Measurements from ENCODE around the gene HCN2. TPM values are rescaled to one million over a fixed set of nuclear protein-coding genes. Genes with fewer than 3 reads are reported as not detected.
"Not testable (repeated sequence)": the region's sequence is repeated elsewhere in the genome, so short reads cannot be mapped to it uniquely, and the experiment has no call there.

HCN2 gene
- total RNA-seq, 2 experiments from 2014 or later, result 0.18 TPM

DNA sequence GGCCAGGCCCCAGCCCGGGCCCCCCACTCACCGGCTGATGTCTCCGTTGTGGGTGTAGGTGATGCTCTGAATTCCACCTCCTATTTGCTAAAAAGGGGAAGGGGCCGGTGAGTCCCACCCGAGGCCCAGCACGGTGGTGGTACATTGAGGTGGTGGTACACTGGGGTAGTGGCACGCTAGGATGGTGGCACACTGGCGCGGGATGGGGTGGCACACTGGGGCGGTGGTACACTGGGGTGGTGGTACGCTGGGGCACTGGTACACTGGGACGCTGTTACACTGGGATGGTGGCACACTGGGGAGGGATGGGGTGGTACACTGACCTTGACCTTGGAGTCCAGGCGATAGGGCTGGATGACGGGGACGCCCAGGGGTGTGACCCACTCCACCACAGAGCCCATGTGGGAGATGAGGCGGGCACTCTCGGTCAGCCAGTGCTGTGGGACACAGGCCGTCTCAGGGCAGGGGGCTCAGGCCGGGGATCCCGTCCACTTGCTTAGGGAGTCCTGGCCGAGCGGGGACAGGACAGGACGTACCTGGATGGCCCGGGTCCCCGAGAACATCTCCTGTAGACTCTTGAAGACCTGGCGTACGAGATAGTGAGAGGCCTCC, 29.1 kb downstream of the HCN2 start:
- Mint-ChIP-seq H3K9me3 (no peaks in the 10 kb centered on the region), H3K27me3 (no peaks in the 10 kb centered on the region), H3K27ac (no peak overlapping the region), H3K4me3 (no peak overlapping the region), H3K4me1 (ENCODE audit: low read depth) (peaks cover 3% of the 10 kb centered on the region), H3K36me3 (ENCODE audit: low read depth) (peaks cover 30% of the 10 kb centered on the region)
- TF ChIP-seq, protein P1, sequence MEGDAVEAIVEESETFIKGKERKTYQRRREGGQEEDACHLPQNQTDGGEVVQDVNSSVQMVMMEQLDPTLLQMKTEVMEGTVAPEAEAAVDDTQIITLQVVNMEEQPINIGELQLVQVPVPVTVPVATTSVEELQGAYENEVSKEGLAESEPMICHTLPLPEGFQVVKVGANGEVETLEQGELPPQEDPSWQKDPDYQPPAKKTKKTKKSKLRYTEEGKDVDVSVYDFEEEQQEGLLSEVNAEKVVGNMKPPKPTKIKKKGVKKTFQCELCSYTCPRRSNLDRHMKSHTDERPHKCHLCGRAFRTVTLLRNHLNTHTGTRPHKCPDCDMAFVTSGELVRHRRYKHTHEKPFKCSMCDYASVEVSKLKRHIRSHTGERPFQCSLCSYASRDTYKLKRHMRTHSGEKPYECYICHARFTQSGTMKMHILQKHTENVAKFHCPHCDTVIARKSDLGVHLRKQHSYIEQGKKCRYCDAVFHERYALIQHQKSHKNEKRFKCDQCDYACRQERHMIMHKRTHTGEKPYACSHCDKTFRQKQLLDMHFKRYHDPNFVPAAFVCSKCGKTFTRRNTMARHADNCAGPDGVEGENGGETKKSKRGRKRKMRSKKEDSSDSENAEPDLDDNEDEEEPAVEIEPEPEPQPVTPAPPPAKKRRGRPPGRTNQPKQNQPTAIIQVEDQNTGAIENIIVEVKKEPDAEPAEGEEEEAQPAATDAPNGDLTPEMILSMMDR (IDR thresholded peaks at IDR 0.05), result no peak
- DNase-seq (no peak), ATAC-seq (no peak)
- POLR2A ChIA-PET, result no interaction called here
- CTCF ChIA-PET, result no interaction called here
- intact Hi-C loops (cut with micrococcal nuclease), result no loop called here

DNA sequence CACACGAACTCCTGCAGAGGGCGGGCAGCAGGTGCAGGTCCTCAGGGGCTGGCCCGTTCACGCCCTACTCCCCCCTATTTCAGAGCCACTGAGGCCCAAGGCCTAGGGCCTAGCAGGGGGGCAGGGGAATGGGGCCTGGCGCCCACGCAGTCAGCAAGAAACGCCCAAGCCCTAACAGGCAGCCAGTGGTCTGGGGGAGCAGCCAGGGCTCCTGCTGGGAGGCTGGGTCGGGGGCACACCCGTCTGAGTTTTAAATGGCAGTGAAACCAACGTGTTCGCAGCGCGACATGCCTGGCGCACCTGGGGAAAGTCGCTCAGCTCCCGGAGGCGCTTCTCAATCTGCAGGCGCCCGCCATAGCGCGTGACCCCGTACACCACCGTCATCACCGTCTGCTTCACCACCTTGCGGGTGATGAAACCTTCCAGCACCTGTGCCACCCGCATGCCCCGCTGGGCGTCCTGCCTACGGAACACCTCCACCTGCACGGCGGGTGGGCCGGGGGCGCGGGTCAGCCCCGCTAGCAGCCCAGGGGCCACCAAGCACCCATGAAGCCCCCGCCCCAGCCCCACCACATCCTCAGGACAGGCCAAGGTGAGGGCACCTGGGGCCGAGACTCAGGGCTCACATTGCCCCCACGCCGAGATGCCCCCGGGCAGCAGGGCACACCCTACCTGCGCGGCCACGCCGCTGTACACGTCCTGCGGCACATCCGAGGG, 29.8 kb downstream of the HCN2 start:
- H3K27me3 Mint-ChIP-seq, result no peaks in the 10 kb centered on the region
- intact Hi-C loops (cut with micrococcal nuclease), result no loop called here
- ATAC-seq (no peak), DNase-seq (no peak)
- no peak overlapping the region for H3K4me3 Mint-ChIP-seq
- no peaks in the 10 kb centered on the region for H3K9me3 Mint-ChIP-seq
- H3K36me3 Mint-ChIP-seq (ENCODE audit: low read depth), result peaks cover 30% of the 10 kb centered on the region
- CTCF ChIA-PET, result no interaction called here
- POLR2A ChIA-PET, result no interaction called here
- TF ChIP-seq, protein P1 (IDR thresholded peaks at IDR 0.05), result no peak
- H3K4me1 Mint-ChIP-seq (ENCODE audit: low read depth), result peaks cover 3% of the 10 kb centered on the region
- no peak overlapping the region for H3K27ac Mint-ChIP-seq

DNA sequence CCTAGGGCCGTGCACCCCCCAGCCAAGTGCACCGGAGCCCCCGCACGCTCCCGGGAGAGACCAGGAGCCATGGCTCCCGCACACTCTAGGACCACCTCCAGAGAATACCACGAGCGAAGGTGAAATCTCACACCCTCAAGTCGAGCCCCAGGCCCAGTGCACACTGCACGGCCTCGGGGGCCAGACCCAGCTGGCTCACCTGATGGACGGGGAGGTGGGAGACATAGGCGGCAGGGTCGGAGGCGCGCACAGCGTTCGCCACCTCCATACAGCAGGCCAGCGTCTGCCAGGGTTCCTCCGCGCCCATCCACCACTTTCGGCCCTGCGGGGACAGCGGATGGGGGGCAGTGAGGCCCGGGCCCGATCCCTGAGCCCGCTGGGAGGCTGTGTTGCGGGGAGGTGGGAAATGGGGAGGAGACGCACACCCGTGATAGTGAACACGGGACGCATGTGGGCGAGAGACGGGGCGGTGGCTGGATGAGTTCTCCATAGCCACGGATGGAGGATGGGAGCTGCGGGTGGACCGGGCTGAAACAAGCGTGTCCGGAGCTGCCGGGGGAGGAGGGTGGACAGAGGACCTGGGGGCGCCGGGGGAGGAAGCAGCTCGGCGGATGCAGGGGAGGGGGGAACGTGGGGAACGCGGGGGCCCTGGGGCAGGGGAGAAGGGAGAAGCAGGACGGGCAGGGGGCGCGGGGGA, 30.6 kb downstream of the HCN2 start:
- ATAC-seq, result no peak
- H3K36me3 Mint-ChIP-seq (ENCODE audit: low read depth), result peaks cover 27% of the 10 kb centered on the region
- ChIA-PET CTCF (no interaction called here), POLR2A (no interaction called here)
- TF ChIP-seq, protein P1 (IDR thresholded peaks at IDR 0.05), result no peak
- peaks cover 3% of the 10 kb centered on the region for H3K4me1 Mint-ChIP-seq (ENCODE audit: low read depth)
- H3K27me3 Mint-ChIP-seq, result no peaks in the 10 kb centered on the region
- intact Hi-C loops (cut with micrococcal nuclease), result no loop called here
- H3K4me3 Mint-ChIP-seq, result no peak overlapping the region
- H3K9me3 Mint-ChIP-seq, result no peaks in the 10 kb centered on the region
- no peak for DNase-seq
- H3K27ac Mint-ChIP-seq, result no peak overlapping the region

DNA sequence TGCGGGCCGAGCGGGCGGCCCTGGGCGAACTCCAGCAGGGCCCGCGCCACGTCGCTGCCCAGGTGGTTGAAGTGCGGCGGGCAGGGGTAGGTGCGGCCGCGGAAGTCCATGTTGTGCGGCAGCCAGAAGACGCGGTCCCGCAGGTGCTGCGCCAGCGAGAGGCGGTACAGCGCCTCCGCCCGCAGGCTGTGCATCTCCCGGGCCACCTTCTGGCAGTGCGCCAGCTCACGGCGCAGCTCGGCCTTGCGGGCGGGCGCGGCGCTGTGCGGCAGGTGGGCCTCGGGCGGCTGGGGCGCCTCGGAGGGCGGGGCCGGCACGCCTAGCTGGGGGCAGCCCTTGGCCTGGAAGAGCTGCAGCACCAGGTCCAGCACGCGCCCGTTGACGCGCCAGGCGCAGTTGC, 31.5 kb downstream of the HCN2 start:
- H3K4me1 Mint-ChIP-seq (ENCODE audit: low read depth); intact Hi-C loops (cut with micrococcal nuclease); H3K4me3 Mint-ChIP-seq; H3K27ac Mint-ChIP-seq; ATAC-seq; H3K27me3 Mint-ChIP-seq; CTCF ChIA-PET; DNase-seq; H3K9me3 Mint-ChIP-seq: not testable (repeated sequence)
- POLR2A ChIA-PET, result interaction anchor here (1.8 kb wide), 1 partner anchor 10 kb away, joined by 4 read pairs; no protein-coding TSS in a partner anchor
- peaks cover 25% of the 10 kb centered on the region for H3K36me3 Mint-ChIP-seq (ENCODE audit: low read depth)

DNA sequence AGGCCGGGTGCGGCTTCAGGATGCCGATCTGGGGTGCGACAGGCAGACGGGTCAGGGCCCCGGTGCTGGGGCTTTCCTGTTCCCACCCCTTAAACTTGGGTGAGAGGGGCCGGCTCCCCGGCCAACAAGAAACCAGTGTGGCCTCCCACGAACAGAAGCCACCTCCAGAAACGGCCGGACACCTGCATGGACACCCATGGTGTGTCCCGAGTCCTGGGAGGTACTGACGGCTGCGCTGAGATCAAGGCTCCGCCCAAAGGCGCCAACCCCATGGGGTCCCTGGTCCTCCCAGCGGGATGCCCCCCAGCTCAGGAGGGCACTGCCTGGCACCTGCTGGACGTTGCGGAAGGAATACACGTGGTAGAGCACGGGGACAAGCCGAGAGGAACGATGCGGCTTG, 32.1 kb downstream of the HCN2 start:
- Mint-ChIP-seq H3K36me3 (ENCODE audit: low read depth) (peaks cover 26% of the 10 kb centered on the region), H3K4me1 (ENCODE audit: low read depth) (peaks cover under 1% of the 10 kb centered on the region), H3K27me3 (no peaks in the 10 kb centered on the region), H3K4me3 (no peak overlapping the region), H3K27ac (no peak overlapping the region), H3K9me3 (no peaks in the 10 kb centered on the region)
- TF ChIP-seq, protein P1 (IDR thresholded peaks at IDR 0.05), result no peak
- CTCF ChIA-PET, result no interaction called here
- POLR2A ChIA-PET, result interaction anchor here (1.8 kb wide), 1 partner anchor 11 kb away, joined by 4 read pairs; no protein-coding TSS in a partner anchor
- ATAC-seq (no peak), DNase-seq (no peak)
- intact Hi-C loops (cut with micrococcal nuclease), result no loop called here
